ENCODE results near the gene ELAVL1. TPM values are rescaled to one million over a fixed set of nuclear protein-coding genes. Genes with fewer than 3 reads are reported as not detected.

ELAVL1 gene
- total and polyA plus RNA-seq, 2 experiments from 2014 or later: 57.7 to 89.9 TPM

GRCh38 chr19:7977723-7978040, 27.8 kb downstream of the ELAVL1 start:
- H2AFZ ChIP-seq: no peak overlapping the region
- DNase-seq (ENCODE audit: low spot score): no peak
- H3K9me2 ChIP-seq (replicated peaks; ENCODE audit: insufficient read depth): no peaks in the 10 kb centered on the region
- H3K4me2 ChIP-seq: no peak overlapping the region
- peaks cover 12% of the 10 kb centered on the region for H3K79me2 ChIP-seq
- no peaks in the 10 kb centered on the region for H3K9me3 ChIP-seq (ENCODE audit: low read depth)
- peaks cover 7% of the 10 kb centered on the region for H4K20me1 ChIP-seq (ENCODE audit: insufficient read depth, poor library complexity, severe bottlenecking)
- H3K27me3 ChIP-seq: no peaks in the 10 kb centered on the region
- no peaks in the 10 kb centered on the region for H3K36me3 ChIP-seq (replicated peaks; ENCODE audit: insufficient read depth, low read depth)
- H3K27ac ChIP-seq: no peak overlapping the region
- H3K4me3 ChIP-seq: no peak overlapping the region
- TF ChIP-seq EZH2phosphoT487 (IDR thresholded peaks at IDR 0.05; ENCODE audit: low read depth, severe bottlenecking, unreplicated experiment) (no peak), EZH2 (IDR thresholded peaks at IDR 0.05; ENCODE audit: borderline replicate concordance) (no peak), CTCF (IDR thresholded peaks at IDR 0.05; ENCODE audit: poor library complexity) (no peak)
- WGBS (ENCODE audit: low lambda C conversion rate, missing lambda C conversion rate): 93% methylated on average over 6 of the region's 6 CpGs
- no peaks in the 10 kb centered on the region for H3K4me1 ChIP-seq (ENCODE audit: insufficient read depth)

GRCh38 chr19:7977021-7977722, 28.3 kb downstream of the ELAVL1 start:
- 99% methylated on average over 15 of the region's 15 CpGs for WGBS (ENCODE audit: low lambda C conversion rate, missing lambda C conversion rate)
- no peak overlapping the region for H2AFZ ChIP-seq
- DNase-seq (ENCODE audit: low spot score): no peak
- no peak overlapping the region for H3K4me3 ChIP-seq
- no peaks in the 10 kb centered on the region for H3K27me3 ChIP-seq
- peaks cover 9% of the 10 kb centered on the region for H3K79me2 ChIP-seq
- H3K27ac ChIP-seq: no peak overlapping the region
- H3K9me2 ChIP-seq (replicated peaks; ENCODE audit: insufficient read depth): no peaks in the 10 kb centered on the region
- H4K20me1 ChIP-seq (ENCODE audit: insufficient read depth, poor library complexity, severe bottlenecking): peaks cover 6% of the 10 kb centered on the region
- H3K4me1 ChIP-seq (ENCODE audit: insufficient read depth): no peaks in the 10 kb centered on the region
- no peaks in the 10 kb centered on the region for H3K36me3 ChIP-seq (replicated peaks; ENCODE audit: insufficient read depth, low read depth)
- H3K9me3 ChIP-seq (ENCODE audit: low read depth): no peaks in the 10 kb centered on the region
- TF ChIP-seq EZH2phosphoT487 (IDR thresholded peaks at IDR 0.05; ENCODE audit: low read depth, severe bottlenecking, unreplicated experiment) (no peak), EZH2 (IDR thresholded peaks at IDR 0.05; ENCODE audit: borderline replicate concordance) (no peak), CTCF (IDR thresholded peaks at IDR 0.05; ENCODE audit: poor library complexity) (no peak)
- no peak overlapping the region for H3K4me2 ChIP-seq

GRCh38 chr19:7976461-7976860, 29.0 kb downstream of the ELAVL1 start:
- WGBS (ENCODE audit: low lambda C conversion rate, missing lambda C conversion rate): 96% methylated on average over 4 of the region's 4 CpGs
- Histone ChIP-seq H3K79me2 (peaks cover 8% of the 10 kb centered on the region), H3K9me2 (replicated peaks; ENCODE audit: insufficient read depth) (no peaks in the 10 kb centered on the region), H3K27ac (no peak overlapping the region), H2AFZ (no peak overlapping the region), H4K20me1 (ENCODE audit: insufficient read depth, poor library complexity, severe bottlenecking) (no peaks in the 10 kb centered on the region), H3K4me3 (no peak overlapping the region), H3K36me3 (replicated peaks; ENCODE audit: insufficient read depth, low read depth) (no peaks in the 10 kb centered on the region), H3K4me1 (ENCODE audit: insufficient read depth) (no peaks in the 10 kb centered on the region), H3K4me2 (no peak overlapping the region), H3K9me3 (ENCODE audit: low read depth) (no peaks in the 10 kb centered on the region), H3K27me3 (no peaks in the 10 kb centered on the region)
- TF ChIP-seq EZH2 (IDR thresholded peaks at IDR 0.05; ENCODE audit: borderline replicate concordance) (no peak), EZH2phosphoT487 (IDR thresholded peaks at IDR 0.05; ENCODE audit: low read depth, severe bottlenecking, unreplicated experiment) (no peak), CTCF (IDR thresholded peaks at IDR 0.05; ENCODE audit: poor library complexity) (no peak)
- DNase-seq (ENCODE audit: low spot score): no peak

Data from hepatocyte (in vitro differentiated cells).